Activated CD4-positive, alpha-beta T cell treated with anti-CD3 and anti-CD28 coated beads for 1 hour (primary cell): ENCODE results near the gene OR8U1.
"Not testable (repeated sequence)": the region's sequence is repeated elsewhere in the genome, so short reads cannot be mapped to it uniquely, and the experiment has no call there.

ENCODE experiments used
- DNase-seq: peaks from one replicate; pipeline ENCODE4 v3.0.0-alpha.2; 2020

The OR8U1 gene

GRCh38 chr11:56375324-56375723, at the start of gene OR8U1:
TSS of gene OR8U1 (plus strand) at chr11:56375624. CDS start at chr11:56375624, 0 bp downstream.
- DNase-seq, result no peak

- no peak for DNase-seq
These were observed 43.4 kb upstream of the OR8U1 start for GRCh38 chr11:56331861-56332491.

DNA sequence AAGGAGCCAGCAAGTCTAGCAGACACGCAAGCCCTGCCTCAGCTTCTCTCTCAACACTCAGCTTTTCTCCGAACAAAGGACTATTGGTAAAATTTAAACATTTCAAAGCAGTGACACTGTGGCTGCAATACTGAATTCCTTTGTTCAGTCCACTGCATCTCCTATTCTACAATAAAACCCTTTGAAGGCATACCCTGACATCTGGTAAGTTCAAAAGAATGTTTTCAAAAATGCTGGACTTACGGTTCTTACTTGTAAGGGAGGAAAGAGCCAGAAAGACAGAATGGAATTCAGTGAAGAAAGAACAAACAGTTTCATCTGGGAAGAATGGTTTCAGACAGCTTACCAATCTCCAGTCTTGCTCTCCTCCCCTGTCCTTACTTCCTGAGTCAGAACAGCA, 42.3 kb upstream of the OR8U1 start:
- DNase-seq, result no peak

- no peak for DNase-seq
These were observed 35.1 kb upstream of the OR8U1 start for GRCh38 chr11:56340289-56340688.

DNA sequence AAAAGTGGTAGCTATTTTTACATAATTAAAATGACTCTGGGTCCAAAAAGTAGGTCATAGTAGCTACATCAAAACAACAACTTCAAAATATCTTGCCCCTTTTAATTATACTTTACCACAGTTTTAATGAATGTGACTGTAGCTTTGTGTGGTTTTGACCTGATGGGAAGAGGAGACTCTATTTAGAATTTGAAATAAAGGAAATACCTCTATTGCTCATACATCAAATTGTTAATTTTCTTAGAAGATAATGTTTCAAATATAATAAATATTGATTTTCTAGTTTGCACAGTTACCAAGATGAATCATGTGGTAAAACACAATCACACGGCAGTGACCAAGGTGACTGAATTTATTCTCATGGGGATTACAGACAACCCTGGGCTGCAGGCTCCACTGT, 29.7 kb upstream of the OR8U1 start, which contains the start of gene OR8K1:
Gene OR8K1 (plus strand): TSS at position 301 of the 400 bp plus-strand sequence. CDS start 0 bp downstream, at position 301.
- DNase-seq, result no peak

- DNase-seq, result no peak
These were observed 21.4 kb upstream of the OR8U1 start, which contains the start of gene OR8J1 for GRCh38 chr11:56353991-56354390. TSS of gene OR8J1 (plus strand) at chr11:56354291. CDS start at chr11:56360247, 5,956 bp downstream.

DNA sequence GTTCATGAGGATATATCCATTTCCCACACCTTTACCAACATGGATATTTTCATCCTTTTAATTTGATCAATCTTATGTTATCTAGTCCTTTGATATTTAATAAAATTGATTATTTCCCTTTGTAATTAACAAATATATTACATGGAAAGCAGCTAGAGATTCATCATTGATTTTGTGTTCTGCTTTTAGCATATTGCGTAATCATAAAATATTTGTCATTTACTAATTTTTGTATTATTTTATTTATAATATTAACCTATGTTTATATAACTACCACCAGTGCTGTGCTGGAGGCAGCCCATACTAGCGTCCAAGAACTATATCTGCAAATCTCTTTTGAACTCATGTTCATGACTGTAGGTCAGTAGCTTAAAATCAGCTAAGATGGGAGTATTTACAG, 4.7 kb downstream of the OR8U1 start:
- DNase-seq, result no peak

- no peak for DNase-seq
These were observed 19.0 kb downstream of the OR8U1 start for GRCh38 chr11:56394381-56394780.

DNA sequence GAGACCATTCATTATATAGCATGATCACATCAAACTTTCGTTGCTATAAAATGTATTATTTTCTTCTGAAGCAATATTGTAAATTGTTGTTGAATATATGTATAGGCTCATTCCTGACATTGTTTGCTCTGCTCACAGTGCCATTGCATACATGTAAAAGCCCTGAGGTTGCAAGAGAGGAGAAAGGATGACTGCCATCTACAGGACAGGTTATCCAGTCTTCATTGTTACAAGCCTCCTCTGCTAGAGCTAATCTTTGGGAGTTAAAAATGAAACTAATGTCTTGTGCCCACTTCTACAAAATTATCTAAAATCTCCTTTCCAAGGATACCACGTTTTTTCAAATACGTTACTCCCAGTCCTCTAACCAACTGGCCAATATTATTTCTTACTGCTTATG, 20.6 kb downstream of the OR8U1 start:
- DNase-seq, result no peak

GRCh38 chr11:56401858-56402461, 26.5 kb downstream of the OR8U1 start:
- not testable (repeated sequence) for DNase-seq

GRCh38 chr11:56404393-56404792, 29.0 kb downstream of the OR8U1 start:
- DNase-seq, result no peak

DNA sequence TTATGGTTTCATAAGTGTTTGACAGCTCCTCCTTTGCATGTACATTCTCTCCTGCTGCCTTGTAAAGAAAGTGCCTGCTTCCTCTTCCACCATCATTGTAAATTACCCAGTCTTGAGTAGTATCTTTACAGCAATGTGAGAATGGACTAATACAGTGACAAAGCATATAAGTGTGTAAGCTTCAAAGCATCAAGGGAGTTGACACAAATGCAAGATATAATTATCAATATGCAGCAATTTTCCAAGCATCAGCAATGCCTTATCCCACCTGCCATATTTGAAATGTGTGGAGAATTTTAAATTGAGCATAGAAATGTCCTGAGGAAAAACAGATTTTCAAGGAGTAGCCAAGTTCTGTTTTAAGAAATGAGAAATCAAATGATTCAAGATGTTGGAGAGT, 35.4 kb downstream of the OR8U1 start:
- no peak for DNase-seq

- no peak for DNase-seq
These were observed 37.0 kb downstream of the OR8U1 start, which contains the start of gene OR5AL1 for GRCh38 chr11:56412396-56412795. TSS of gene OR5AL1 (plus strand) at chr11:56412696.
